ENCODE measurements around the gene COL4A1.

DNA sequence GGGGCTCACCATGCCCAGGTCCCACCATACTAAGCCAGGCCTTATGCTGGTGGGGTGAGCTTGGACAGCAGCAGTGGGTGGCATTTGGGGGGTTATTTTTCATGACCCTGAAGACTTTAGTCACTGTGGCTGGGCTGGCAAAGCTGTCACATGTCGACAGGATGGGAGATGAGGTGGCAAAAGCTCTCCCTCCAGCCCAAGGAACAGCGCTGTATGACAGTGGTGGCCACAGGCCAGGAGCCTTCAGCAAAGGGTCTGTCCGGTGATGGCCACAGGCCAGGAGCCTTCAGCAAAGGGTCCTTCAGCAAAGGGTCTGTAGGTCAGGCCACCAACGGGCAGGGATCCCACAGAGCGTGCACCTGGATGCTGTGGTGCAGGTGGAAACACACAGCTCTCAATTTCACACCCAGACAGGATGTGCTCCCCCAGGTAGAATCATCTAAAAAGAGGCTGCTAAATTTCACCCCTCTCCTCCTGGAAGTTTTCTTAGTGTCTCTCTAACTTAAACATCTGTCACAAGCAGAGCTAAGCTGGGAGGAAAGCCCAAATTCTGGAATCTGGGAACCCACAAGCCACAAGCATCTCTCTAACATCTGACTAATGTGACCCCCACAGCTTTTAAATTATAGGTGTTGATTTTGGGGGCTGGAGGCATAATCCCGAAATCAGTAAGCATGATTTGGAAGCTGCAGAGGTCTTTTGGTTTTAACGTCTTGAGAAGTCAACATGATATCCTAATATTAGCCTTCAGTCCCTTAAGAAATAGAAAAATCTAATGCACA is 23.0 kb downstream of the COL4A1 start:
- TF ChIP-seq POLR2A (IDR thresholded peaks at IDR 0.05; ENCODE audit: low read length) (no peak), GATA1 (IDR thresholded peaks at IDR 0.05; ENCODE audit: low read depth, low read length) (no peak)
